Ascending aorta (tissue), 2 donors: ENCODE results near the gene PACRG. TPM values are rescaled to one million over a fixed set of nuclear protein-coding genes. Genes with fewer than 3 reads are reported as not detected.

Experiments
- DNase-seq, 2 donors: peaks; one replicate each; pipeline ENCODE4 v3.0.0-alpha.2; 2019; ENCODE audit warnings: low spot score in 2 of 2
- H3K27ac ChIP-seq, 2 donors: fragments of 200-600 bp; sonication (generic); one replicate each; pipeline ENCODE4 v1.5.1; 2016 to 2017; ENCODE audit warnings: mild to moderate bottlenecking in 1 of 2
- H3K27me3 ChIP-seq: fragments of 200-600 bp; sonication (generic); one replicate; pipeline ENCODE4 v1.5.1; 2017
- H3K36me3 ChIP-seq, 2 donors: fragments of 200-600 bp; sonication (generic); one replicate each; pipeline ENCODE4 v1.5.1; 2016
- H3K4me1 ChIP-seq, 2 donors: fragments of 200-600 bp; sonication (generic); one replicate each; pipeline ENCODE4 v1.5.1; 2016 to 2017; ENCODE audit warnings: mild to moderate bottlenecking in 1 of 2
- H3K4me3 ChIP-seq, 2 donors: fragments of 200-600 bp; sonication (generic); one replicate each; pipeline ENCODE4 v1.5.1; 2016 to 2017; ENCODE audit warnings: mild to moderate bottlenecking in 1 of 2
- H3K9me3 ChIP-seq, 2 donors: fragments of 200-600 bp; sonication (generic); one replicate each; pipeline ENCODE4 v1.5.1; 2016
- intact Hi-C: fragments of 100-400 bp; cut with DNase I; formaldehyde crosslinking; loops from one replicate; pipeline ENCODE4 v1.15.1; 2023
- total RNA-seq: library from RNA; depleted of rRNA; stranded (reverse); fragments of >200 nt; gene quantifications from one replicate; pipeline ENCODE4 v1.1.0, GENCODE V29; 2016
- TF ChIP-seq, protein P1 (sequence below), 3 experiments: fragments of 200-600 bp in 2 of 3; fragments of 450-650 bp in 1 of 3; sonication (generic) in 2 of 3; IDR thresholded peaks; one replicate each; pipeline ENCODE4 v1.5.1; 2016 to 2019; ENCODE audit warnings: antibody characterized with exemption in 3 of 3, mild to moderate bottlenecking in 1 of 3, moderate library complexity in 1 of 3

PACRG gene
- total RNA-seq, 1 donor from 2014 or later: not detected

DNA sequence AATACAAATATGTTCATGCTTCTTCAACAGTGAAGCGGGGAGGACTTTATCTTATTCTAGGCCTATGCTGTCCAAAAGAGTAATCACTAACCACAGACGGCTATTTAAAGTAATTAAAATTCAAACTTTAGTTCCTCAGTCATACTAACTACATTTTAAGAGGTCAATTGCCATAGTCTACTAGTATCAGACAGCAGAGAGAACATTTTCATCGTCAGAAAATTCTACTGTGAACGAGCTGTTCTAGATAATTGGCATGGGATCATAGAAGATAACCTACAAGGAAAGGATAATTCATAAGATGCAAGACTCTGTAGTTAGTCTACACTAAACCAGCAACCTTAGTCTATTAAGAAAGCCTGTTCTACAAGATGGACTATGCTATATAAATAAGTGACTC lies 44.6 kb upstream of the PACRG start:
- TF ChIP-seq, protein P1, sequence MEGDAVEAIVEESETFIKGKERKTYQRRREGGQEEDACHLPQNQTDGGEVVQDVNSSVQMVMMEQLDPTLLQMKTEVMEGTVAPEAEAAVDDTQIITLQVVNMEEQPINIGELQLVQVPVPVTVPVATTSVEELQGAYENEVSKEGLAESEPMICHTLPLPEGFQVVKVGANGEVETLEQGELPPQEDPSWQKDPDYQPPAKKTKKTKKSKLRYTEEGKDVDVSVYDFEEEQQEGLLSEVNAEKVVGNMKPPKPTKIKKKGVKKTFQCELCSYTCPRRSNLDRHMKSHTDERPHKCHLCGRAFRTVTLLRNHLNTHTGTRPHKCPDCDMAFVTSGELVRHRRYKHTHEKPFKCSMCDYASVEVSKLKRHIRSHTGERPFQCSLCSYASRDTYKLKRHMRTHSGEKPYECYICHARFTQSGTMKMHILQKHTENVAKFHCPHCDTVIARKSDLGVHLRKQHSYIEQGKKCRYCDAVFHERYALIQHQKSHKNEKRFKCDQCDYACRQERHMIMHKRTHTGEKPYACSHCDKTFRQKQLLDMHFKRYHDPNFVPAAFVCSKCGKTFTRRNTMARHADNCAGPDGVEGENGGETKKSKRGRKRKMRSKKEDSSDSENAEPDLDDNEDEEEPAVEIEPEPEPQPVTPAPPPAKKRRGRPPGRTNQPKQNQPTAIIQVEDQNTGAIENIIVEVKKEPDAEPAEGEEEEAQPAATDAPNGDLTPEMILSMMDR (IDR thresholded peaks at IDR 0.05): no peak
- H3K9me3 ChIP-seq: no peaks in the 10 kb centered on the region
- H3K36me3 ChIP-seq: no peaks in the 10 kb centered on the region
- H3K27ac ChIP-seq: no peak overlapping the region
- no peaks in the 10 kb centered on the region for H3K27me3 ChIP-seq
- no peak for DNase-seq
- no peak overlapping the region for H3K4me3 ChIP-seq
- peaks cover 0 to 3% of the 10 kb centered on the region in 2 donors for H3K4me1 ChIP-seq
- intact Hi-C loops: no loop called here

DNA sequence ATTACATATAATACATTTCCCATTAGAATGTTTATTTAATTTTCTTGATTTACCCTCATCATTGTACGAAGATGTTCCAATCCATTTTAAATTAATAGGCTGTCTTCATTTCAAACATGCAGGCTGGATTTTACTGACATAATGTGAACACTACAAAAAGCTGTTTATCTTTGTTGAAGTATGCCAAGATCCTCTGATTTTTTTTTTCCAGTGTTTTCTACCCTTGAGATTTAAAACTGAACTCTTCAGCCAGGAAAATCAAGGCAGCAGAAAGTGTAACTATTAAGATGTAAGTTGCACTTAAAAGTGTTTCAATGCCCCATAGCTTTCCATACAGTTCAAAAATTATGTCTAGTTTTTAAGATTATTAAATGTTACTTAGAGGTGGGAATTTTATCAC lies 43.7 kb upstream of the PACRG start:
- Histone ChIP-seq H3K27ac (no peak overlapping the region), H3K36me3 (no peaks in the 10 kb centered on the region), H3K9me3 (no peaks in the 10 kb centered on the region), H3K4me3 (no peak overlapping the region), H3K27me3 (no peaks in the 10 kb centered on the region), H3K4me1 (peaks cover 0 to 3% of the 10 kb centered on the region in 2 donors)
- TF ChIP-seq, protein P1 (IDR thresholded peaks at IDR 0.05): no peak
- no peak for DNase-seq
- intact Hi-C loops: no loop called here

DNA sequence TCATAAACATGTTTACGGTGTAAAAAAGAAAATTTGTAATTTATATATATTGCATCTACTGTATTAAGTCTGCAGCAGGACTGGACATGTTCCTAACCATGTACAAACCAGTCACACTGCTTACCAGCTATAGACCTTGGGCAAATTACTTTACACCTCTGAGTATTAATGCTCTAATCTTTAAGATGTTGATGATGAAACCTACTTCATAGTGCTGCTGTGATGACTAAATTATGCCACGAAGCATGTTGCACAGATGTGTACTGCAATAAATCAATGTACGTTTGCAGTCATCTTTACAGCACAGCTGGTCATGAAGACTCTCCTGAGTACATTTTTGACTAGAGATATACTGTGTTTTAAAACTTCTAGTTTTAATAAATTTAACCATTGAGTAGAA lies 42.8 kb upstream of the PACRG start:
- no peak overlapping the region for H3K4me3 ChIP-seq
- TF ChIP-seq, protein P1 (IDR thresholded peaks at IDR 0.05): no peak
- no peaks in the 10 kb centered on the region for H3K36me3 ChIP-seq
- intact Hi-C loops: no loop called here
- no peaks in the 10 kb centered on the region for H3K27me3 ChIP-seq
- H3K27ac ChIP-seq: no peak overlapping the region
- H3K4me1 ChIP-seq: peaks cover 0 to 3% of the 10 kb centered on the region in 2 donors
- H3K9me3 ChIP-seq: no peaks in the 10 kb centered on the region
- no peak for DNase-seq

DNA sequence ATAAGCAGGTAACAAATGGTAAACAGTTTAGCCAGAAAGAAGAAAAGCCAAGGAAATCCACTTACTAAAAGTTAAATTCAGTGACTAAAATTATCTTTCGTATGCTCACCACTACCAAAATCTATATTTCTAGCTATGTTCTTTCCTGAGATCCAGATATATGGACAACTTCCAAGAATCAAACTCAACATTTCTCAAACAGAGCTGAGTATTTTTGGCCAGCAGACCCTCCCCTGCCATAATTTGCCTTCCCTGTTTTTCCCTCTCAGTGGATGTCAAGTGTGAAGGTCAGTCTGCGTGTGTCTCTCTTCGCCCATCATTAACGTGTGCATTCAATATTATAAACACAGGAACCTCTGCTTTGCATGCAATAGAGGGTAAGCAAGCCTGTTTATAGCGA lies 42.2 kb upstream of the PACRG start:
- TF ChIP-seq, protein P1 (IDR thresholded peaks at IDR 0.05): no peak
- H3K4me1 ChIP-seq: peaks cover 0 to 3% of the 10 kb centered on the region in 2 donors
- intact Hi-C loops: no loop called here
- DNase-seq: no peak
- H3K27me3 ChIP-seq: no peaks in the 10 kb centered on the region
- no peaks in the 10 kb centered on the region for H3K36me3 ChIP-seq
- no peak overlapping the region for H3K4me3 ChIP-seq
- no peaks in the 10 kb centered on the region for H3K9me3 ChIP-seq
- H3K27ac ChIP-seq: no peak overlapping the region

DNA sequence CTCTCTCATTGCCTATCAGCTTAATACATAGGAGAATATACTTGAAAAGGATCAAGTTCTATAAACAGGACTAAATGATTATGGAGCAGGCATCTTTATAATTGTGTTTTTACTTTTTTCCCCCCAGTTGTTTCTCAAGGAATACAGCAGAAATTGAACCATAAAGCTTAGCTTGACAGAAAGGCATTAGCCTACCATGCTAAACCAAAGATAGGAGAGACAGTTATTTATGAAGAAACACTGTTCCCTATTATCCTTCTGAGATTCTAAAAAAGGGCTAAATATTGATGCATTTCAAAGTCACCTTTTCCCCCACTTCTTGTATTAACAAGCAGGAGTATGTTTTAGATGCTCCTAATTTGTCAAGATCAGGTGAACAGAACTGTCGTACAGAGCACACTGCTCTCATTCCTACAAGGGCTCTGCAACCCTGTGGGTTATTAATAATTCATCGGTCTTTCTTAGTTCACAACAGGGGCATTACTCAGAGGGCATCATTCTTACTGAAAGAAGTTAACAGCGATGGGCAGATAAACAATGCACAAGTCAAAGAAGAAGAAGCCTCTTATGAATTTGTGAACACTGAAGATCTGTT lies 38.9 kb upstream of the PACRG start:
- DNase-seq: no peak
- no peak overlapping the region for H3K4me3 ChIP-seq
- H3K27me3 ChIP-seq: no peaks in the 10 kb centered on the region
- H3K36me3 ChIP-seq: no peaks in the 10 kb centered on the region
- no peak overlapping the region for H3K27ac ChIP-seq
- H3K9me3 ChIP-seq: no peaks in the 10 kb centered on the region
- intact Hi-C loops: no loop called here
- peaks cover 0 to 3% of the 10 kb centered on the region in 2 donors for H3K4me1 ChIP-seq
- TF ChIP-seq, protein P1 (IDR thresholded peaks at IDR 0.05): no peak

DNA sequence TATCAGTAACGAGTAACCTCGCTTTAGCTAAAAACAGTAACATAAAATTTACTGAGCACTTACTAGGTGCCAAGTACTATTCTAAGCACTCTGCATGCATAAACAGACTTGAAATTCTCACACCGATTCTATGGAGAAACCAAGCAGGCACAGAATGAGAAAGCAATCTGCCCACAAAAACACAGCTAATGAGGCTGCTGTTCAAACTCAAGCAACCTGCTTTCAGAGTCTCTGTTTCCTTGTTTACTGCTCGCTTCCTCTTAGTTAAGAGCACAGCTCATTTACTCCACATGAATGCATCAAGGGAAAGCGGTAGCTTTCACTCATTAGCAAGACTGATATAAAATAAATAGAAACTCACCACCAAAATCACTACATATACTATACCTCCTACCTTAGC lies 37.6 kb upstream of the PACRG start:
- H3K4me1 ChIP-seq: no peaks in the 10 kb centered on the region
- H3K36me3 ChIP-seq: no peaks in the 10 kb centered on the region
- intact Hi-C loops: no loop called here
- TF ChIP-seq, protein P1 (IDR thresholded peaks at IDR 0.05): no peak
- H3K4me3 ChIP-seq: no peak overlapping the region
- no peak for DNase-seq
- H3K9me3 ChIP-seq: no peaks in the 10 kb centered on the region
- H3K27me3 ChIP-seq: no peaks in the 10 kb centered on the region
- H3K27ac ChIP-seq: no peak overlapping the region
